ENCODE results near the gene ZNF234. TPM values are rescaled to one million over a fixed set of nuclear protein-coding genes. Genes with fewer than 3 reads are reported as not detected.
"Not testable (repeated sequence)": the region's sequence is repeated elsewhere in the genome, so short reads cannot be mapped to it uniquely, and the experiment has no call there.

ZNF234 gene
- total RNA-seq, 1 experiment from 2014 or later: 6.4 TPM

- no TSS peak for BruUV-seq (replicated peaks)
- Histone ChIP-seq H3K9me3 (ENCODE audit: control insufficient read depth, insufficient read depth, low read depth, low read length) (no peaks in the 10 kb centered on the region), H3K36me3 (ENCODE audit: control insufficient read depth, insufficient read depth, low read length) (no peaks in the 10 kb centered on the region), H3K4me1 (ENCODE audit: control insufficient read depth, insufficient read depth, low read length) (no peaks in the 10 kb centered on the region), H3K27ac (ENCODE audit: low read length) (no peak overlapping the region), H3K4me3 (ENCODE audit: low read depth in 2 of 2, low read length in 2 of 2) (no peak overlapping the region), H3K27me3 (ENCODE audit: control insufficient read depth, insufficient read depth, low read length) (no peaks in the 10 kb centered on the region)
- intact Hi-C loops (cut with micrococcal nuclease; ENCODE audit: unreplicated experiment) (no loop called here), in situ Hi-C loops (cut with HindIII; ENCODE audit: low pct_unique_long_range_greater_than_20kb, low sequenced_read_pairs) (no loop called here)
- ATAC-seq (no peak), DNase-seq (ENCODE audit: low read depth, low spot score) (no peak)
- ChIA-PET CTCF (no interaction called here), POLR2A (no interaction called here)
- TF ChIP-seq REST (IDR thresholded peaks at IDR 0.05; ENCODE audit: insufficient read depth in 1 of 2, low read depth in 2 of 2, low read length in 1 of 2): no peak
- no peak for TF ChIP-seq POLR2AphosphoS5 (IDR thresholded peaks at IDR 0.05; ENCODE audit: low read depth, low read length)
- TF ChIP-seq CTCF (IDR thresholded peaks at IDR 0.05): no peak
- no peak for TF ChIP-seq SIN3A (IDR thresholded peaks at IDR 0.05; ENCODE audit: borderline replicate concordance, insufficient read depth, low read depth, low read length)
- TF ChIP-seq TCF7L2 (IDR thresholded peaks at IDR 0.05; ENCODE audit: low read depth, low read length): no peak
These were observed 61.1 kb downstream of the ZNF234 start for GRCh38 chr19:44202470-44202869.

- intact Hi-C loops (cut with micrococcal nuclease; ENCODE audit: unreplicated experiment) (no loop called here), in situ Hi-C loops (cut with HindIII; ENCODE audit: low pct_unique_long_range_greater_than_20kb, low sequenced_read_pairs) (no loop called here)
- no peak overlapping the region for H3K27ac ChIP-seq (ENCODE audit: low read length)
- DNase-seq (ENCODE audit: low read depth, low spot score) (no peak), ATAC-seq (no peak)
- H3K27me3 ChIP-seq (ENCODE audit: control insufficient read depth, insufficient read depth, low read length): no peaks in the 10 kb centered on the region
- no peaks in the 10 kb centered on the region for H3K36me3 ChIP-seq (ENCODE audit: control insufficient read depth, insufficient read depth, low read length)
- ChIA-PET CTCF (no interaction called here), POLR2A (no interaction called here)
- TF ChIP-seq SIN3A (IDR thresholded peaks at IDR 0.05; ENCODE audit: borderline replicate concordance, insufficient read depth, low read depth, low read length) (no peak), CTCF (IDR thresholded peaks at IDR 0.05) (no peak), TCF7L2 (IDR thresholded peaks at IDR 0.05; ENCODE audit: low read depth, low read length) (no peak), POLR2AphosphoS5 (IDR thresholded peaks at IDR 0.05; ENCODE audit: low read depth, low read length) (no peak), REST (IDR thresholded peaks at IDR 0.05; ENCODE audit: insufficient read depth in 1 of 2, low read depth in 2 of 2, low read length in 1 of 2) (no peak)
- no TSS peak for BruUV-seq (replicated peaks)
- H3K9me3 ChIP-seq (ENCODE audit: control insufficient read depth, insufficient read depth, low read depth, low read length): no peaks in the 10 kb centered on the region
- H3K4me1 ChIP-seq (ENCODE audit: control insufficient read depth, insufficient read depth, low read length): no peaks in the 10 kb centered on the region
- H3K4me3 ChIP-seq (ENCODE audit: low read depth in 2 of 2, low read length in 2 of 2): no peak overlapping the region
These were observed 61.6 kb downstream of the ZNF234 start for GRCh38 chr19:44202974-44203373.

GRCh38 chr19:44203877-44204276, 62.5 kb downstream of the ZNF234 start:
- in situ Hi-C loops (cut with HindIII; ENCODE audit: low pct_unique_long_range_greater_than_20kb, low sequenced_read_pairs); H3K36me3 ChIP-seq (ENCODE audit: control insufficient read depth, insufficient read depth, low read length); BruUV-seq (replicated peaks); DNase-seq (ENCODE audit: low read depth, low spot score); intact Hi-C loops (cut with micrococcal nuclease; ENCODE audit: unreplicated experiment); H3K4me3 ChIP-seq (ENCODE audit: low read depth in 2 of 2, low read length in 2 of 2); POLR2A ChIA-PET; H3K4me1 ChIP-seq (ENCODE audit: control insufficient read depth, insufficient read depth, low read length); CTCF ChIA-PET; H3K27me3 ChIP-seq (ENCODE audit: control insufficient read depth, insufficient read depth, low read length); ATAC-seq; H3K9me3 ChIP-seq (ENCODE audit: control insufficient read depth, insufficient read depth, low read depth, low read length); H3K27ac ChIP-seq (ENCODE audit: low read length): not testable (repeated sequence)

Measured in Panc1 (cell line).